GM12865 (cell line): ENCODE measurements around the gene OMA1.
A peak's percentile ranks its signal among the peaks of the same experiment; 100 is the strongest.

Source experiments
- DNase-seq: peaks from one replicate; pipeline ENCODE4 v3.0.0; 2010; ENCODE audit warnings: low read depth
- H3K4me3 ChIP-seq: 2 replicates; pipeline ENCODE4 v1.5.1; 2011; ENCODE audit warnings: mild to moderate bottlenecking, low read depth, low read length, control low read depth
- TF ChIP-seq, protein P1 (sequence below): IDR thresholded peaks from 2 replicates; pipeline ENCODE4 v1.5.1; 2011; ENCODE audit warnings: low read length, control low read depth, low read depth, inconsistent platforms; ENCODE audit not compliant: insufficient read depth; ENCODE audit errors: missing control alignments

Gene OMA1

DNA sequence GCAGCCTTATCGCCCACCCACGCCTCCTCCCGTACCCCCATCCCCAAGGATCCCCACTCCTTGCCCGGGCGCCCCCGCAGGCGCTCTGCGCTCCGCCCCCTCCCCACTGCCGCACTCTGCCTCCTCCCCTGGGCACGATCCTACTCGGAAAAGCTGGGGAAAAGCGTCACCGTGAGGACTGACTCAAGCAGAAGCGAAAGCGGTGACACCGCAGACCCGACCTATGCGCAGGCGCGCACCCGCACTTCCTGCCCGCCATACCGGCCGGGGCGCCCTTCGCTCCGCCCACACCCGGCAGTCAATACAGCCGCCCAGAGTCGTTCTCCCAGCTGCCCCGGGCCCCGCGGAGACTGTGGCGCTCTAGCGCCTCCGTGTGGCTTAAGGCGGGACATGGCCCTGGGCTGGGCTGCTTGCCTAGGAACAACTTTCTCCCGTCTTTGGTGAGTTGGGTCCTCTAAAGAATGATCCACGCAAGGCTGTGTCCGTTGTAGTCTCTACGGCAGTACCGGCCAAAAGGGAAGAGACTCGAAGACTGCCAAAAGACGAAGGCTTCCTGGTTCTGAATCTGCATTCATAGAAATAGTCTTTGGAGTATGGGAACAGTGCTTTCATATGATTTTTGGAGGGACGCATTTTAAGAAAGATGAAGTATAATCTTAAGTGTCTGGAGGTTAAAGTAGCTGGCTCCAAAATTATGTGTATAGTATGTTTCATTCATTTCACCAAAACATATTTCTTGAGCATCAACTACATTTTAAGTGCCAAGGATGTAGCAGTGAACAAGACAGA, at the start of gene OMA1:
Gene OMA1 (minus strand): TSS at position 207 of the 789 bp plus-strand sequence. CDS start 7,432 bp downstream, outside the sequence.
- TF ChIP-seq, protein P1, sequence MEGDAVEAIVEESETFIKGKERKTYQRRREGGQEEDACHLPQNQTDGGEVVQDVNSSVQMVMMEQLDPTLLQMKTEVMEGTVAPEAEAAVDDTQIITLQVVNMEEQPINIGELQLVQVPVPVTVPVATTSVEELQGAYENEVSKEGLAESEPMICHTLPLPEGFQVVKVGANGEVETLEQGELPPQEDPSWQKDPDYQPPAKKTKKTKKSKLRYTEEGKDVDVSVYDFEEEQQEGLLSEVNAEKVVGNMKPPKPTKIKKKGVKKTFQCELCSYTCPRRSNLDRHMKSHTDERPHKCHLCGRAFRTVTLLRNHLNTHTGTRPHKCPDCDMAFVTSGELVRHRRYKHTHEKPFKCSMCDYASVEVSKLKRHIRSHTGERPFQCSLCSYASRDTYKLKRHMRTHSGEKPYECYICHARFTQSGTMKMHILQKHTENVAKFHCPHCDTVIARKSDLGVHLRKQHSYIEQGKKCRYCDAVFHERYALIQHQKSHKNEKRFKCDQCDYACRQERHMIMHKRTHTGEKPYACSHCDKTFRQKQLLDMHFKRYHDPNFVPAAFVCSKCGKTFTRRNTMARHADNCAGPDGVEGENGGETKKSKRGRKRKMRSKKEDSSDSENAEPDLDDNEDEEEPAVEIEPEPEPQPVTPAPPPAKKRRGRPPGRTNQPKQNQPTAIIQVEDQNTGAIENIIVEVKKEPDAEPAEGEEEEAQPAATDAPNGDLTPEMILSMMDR, result peak; percentile 98
- H3K4me3 ChIP-seq, result peak within 1 kb of the TSS; percentile 77
- peak; percentile 98 for DNase-seq

DNA sequence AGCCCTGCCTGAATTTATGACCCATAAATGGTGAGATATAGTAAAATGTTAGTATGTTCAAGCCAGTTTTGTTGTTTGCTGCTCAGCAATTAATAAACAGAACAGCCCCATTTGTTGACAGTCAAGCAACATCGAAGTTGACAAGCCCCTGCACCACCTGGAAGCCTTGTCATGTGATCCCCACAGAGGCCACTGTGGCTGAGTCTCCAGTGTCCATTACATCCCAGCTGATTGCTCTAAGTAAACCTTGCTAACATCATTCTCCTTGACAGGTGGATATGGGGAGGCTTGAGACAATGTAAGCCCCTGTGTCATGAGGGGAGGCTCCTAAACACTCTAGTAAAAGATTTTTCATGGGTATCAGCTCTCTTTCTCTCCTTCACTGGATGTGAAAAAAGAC, 48.0 kb upstream of the OMA1 start:
- H3K4me3 ChIP-seq, result no peak overlapping the region
- no peak for DNase-seq
- TF ChIP-seq, protein P1, result no peak

DNA sequence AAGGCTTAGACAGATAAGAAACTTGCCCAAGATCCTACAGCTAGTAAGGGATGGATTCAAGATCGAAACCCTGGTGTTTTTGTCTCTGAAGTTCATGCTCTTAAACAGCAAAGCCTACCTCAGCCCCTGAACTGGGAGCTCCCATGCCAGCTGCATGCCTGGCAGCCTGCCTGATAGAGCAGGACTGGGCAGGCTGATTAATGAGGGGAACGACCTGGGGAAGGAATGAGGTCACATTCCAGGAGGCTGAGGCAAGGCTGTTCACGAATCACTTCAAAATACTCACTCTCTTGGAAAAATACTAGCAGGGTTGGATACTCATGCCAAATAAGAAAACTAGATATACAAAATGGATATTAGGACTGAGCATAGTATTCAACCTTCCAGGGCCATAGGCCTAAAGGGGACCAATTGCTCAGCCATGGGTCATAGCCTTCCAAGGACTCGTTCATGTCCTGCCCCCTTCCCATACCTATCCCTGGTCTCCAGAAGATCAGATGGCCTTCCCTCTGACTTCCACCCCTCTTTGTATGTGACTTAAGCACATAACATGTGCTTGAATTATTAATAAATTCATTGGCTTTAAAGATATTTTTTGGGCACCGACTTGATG, 46.1 kb upstream of the OMA1 start:
- H3K4me3 ChIP-seq, result no peak overlapping the region
- no peak for DNase-seq
- TF ChIP-seq, protein P1, result no peak

DNA sequence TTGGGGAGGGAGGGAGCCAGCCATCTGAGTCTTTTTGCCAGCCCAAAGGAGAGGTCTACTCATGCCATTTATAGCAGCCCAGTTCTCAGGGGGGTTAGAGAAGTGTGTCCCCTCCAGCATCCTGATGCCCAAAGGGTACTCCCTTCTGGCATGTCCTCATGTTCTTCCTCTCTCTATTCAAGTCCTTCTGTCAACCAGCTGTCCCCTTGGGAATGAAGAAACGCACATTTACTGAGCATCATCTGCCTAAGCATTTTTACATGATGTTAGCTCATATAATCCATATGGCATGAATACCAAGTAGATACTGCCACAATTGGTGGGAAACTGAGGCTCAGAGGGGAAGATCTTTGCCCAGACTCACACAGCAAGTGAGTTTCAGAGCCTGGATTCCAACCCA, 45.3 kb upstream of the OMA1 start:
- H3K4me3 ChIP-seq, result no peak overlapping the region
- DNase-seq, result no peak
- TF ChIP-seq, protein P1, result no peak

DNA sequence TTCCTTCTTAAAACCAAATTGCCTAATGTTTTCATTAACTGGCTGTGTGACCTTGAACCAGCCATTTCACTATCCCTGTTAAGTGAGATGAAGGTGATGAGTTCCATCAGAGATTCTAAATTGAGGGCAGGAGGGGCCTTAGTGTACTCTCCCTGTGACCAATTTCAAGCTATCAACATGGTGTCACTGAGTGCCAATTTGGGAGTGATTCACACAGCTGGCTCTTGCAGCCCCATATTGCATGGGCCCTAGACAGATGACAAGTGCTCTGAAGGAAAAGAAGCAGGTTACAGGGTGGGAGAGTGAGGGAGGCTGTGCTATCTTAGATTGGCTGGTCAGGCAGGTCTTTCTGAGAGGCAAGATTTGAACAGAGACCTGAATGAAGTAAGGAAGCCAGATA, 43.5 kb upstream of the OMA1 start:
- TF ChIP-seq, protein P1, result no peak

DNA sequence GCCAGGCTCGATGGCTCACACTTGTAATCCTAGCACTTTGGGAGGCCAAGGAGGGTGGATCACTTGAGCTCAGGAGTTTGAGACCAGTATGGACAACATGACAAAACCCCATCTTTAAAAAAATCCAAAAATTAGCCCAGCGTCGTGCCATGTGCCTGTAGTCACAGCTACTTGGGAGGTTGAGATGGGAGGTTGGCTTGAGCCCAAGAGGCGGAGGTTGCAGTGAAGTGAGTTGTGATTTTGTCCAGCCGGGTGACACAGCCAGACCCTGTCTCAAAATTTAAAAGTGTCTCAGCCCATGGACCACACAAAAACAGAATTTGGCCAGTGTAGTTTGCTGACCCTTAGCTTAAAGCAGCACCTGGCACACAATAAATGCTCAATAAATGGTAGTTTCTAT, 41.9 kb upstream of the OMA1 start:
- TF ChIP-seq, protein P1, result no peak
- H3K4me3 ChIP-seq, result no peak overlapping the region
- DNase-seq, result no peak

More for the DNA sequence above, 43.5 kb upstream of the OMA1 start:
- H3K4me3 ChIP-seq, result no peak overlapping the region
- DNase-seq, result no peak
